HG02973 (cell line): ENCODE measurements around the gene PDGFB.

ENCODE experiments used
- ATAC-seq: cut with Tn5 transposase; IDR thresholded peaks from one replicate; pipeline ENCODE4 v1.9.1; 2021; ENCODE audit warnings: moderate library complexity; ENCODE audit not compliant: unreplicated experiment

The PDGFB gene

DNA sequence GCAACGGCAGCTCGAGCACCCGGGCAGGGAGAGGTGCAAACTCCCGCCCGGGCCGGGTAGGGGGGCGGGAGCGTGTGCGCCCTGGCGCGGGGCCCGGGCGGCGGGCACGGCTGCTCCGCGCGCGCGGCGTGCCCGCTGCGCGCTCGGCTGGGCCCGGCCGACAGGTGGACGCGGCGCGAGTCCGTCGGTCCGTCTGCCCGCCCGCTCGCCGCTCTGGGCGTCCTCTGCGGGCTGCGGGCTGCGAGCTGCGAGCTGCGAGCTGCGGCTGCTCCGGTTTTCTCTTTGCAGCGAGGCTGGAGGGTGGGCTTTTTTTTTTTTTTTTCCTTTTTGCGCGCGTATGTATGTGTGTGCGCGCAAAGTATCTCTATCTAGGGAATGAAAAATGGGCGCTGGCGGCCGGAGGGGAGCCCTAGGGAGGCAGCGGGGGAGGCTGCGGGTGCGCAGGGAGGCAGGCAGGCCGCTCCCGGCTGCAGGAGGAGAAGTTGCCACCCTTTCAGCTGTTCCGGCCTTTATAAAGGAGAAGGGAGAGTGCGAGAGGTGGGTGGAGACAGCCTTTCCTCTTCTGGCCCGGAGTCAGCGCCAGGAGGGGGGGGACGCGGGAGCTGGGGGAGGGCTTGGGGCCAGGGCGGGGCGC lies at the start of gene PDGFB:
PDGFB (minus strand) TSS at position 487 of the 634 bp plus-strand sequence. CDS start 1,019 bp downstream, outside the sequence.
- no peak for ATAC-seq

DNA sequence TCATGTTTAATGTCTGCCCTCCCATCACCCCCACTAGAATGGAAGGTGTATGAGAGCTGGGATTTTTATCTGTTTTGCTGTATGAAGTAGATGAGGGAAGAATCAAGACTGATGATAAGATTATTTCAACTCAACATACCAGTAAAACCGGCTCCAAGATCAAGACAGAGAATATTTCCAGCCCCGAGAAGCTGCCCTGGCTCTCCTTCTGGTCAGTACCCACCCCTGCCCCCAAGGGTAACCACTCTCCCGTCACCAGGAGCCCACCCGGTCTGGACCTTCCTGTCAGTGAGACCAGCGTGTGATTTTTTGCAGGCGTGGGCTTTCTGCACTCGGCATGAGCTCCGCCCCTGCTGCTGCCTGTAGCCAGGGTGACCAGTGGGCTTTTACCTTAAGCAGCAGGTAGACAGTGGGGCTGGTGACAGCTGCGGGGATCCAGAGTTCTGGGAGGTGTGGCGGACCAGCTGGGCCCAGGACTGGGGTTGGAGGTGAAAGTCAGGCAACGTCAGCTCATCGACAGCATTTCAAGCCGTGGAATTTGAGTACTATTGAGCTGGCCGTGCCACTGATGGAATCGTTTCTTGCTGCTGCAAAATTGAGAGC lies 49.1 kb upstream of the PDGFB start:
- ATAC-seq: no peak

DNA sequence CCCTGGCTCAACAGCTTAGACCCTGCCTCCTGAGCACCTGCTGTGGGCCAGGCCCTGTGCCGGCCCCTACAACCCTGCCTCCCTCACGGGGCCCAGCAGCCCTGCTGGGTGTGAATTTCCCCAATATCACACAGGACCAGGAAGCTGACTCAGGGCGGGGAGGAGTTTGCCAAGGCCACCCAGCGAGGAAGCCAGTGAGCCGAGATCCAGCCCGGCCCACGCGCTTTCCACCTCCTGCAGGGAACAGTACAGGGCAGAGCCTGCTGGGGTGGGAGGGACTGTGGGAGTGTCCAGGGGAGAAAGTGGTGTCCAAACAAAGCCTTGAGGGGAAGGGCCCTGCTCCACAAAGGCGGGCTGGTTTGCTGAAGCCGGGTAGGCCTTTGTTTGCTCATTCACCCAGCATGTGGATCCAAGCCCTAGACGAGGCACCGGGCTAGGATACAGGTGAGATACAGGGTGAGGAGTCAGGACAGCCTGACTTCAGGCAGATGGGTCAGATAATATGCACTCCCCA lies 47.8 kb upstream of the PDGFB start:
- ATAC-seq: no peak

DNA sequence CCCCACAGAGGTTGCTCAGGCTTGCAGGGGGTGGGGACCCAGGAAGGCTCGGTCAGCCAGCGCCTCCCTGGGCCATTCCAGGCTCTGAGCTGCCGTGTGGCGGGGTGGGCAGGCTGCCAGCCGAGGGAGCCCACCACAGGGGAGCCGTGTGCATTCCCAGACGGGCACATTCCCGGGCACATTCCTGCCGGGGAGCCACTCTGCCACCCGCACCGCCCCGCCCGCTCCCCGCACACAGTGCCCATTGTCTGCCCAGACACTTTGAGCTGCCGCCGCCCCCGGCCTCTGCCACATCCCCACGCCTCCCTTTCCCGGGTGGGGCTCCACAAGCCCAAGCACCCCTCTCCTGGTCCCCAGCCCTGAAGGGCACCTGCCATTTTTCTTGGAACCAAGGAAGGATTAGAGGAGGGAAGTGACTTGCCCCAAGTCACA lies 47.3 kb upstream of the PDGFB start:
- no peak for ATAC-seq

DNA sequence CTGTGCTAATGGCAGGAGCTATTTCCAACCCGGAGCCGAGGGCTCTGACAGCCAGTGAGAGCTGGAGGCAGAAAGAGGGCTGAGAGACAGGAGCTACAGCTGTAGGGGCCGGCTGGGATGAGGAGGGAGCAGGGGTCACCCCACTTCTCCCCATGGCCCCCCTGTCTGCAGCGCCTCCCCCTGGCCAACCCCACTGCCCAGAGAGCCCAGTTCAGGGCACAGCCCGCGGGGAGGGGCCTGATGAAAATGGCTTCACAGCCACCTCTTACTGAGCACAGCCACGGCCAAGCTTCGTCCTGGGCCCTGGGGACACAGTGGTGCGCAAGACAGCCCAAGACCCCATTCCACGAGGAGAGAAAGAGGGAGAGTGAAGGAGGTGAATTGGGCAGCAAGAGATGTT lies 46.7 kb upstream of the PDGFB start:
- ATAC-seq: no peak

DNA sequence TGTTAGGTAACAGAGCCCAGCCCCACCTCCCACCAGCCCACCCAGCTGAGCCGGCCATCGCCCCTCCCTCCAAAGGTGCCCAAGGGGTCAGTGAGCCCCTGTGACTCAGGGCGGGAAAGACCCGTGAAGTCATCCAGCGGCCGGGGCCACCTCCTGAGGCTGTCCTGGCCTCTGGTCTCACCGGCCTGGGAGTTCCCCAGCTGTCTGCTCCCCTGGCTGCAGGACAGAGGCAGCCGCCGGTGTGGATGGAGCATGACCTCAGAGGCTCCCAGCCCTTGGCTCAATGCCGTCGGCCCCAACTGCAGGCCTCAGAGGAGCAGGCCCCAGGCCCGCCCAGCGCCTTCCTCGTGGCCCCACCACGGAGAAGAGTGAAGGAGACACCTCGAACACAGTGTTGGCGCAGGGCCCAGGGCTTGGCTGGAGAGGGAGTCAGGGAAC lies 46.0 kb upstream of the PDGFB start:
- ATAC-seq: no peak

DNA sequence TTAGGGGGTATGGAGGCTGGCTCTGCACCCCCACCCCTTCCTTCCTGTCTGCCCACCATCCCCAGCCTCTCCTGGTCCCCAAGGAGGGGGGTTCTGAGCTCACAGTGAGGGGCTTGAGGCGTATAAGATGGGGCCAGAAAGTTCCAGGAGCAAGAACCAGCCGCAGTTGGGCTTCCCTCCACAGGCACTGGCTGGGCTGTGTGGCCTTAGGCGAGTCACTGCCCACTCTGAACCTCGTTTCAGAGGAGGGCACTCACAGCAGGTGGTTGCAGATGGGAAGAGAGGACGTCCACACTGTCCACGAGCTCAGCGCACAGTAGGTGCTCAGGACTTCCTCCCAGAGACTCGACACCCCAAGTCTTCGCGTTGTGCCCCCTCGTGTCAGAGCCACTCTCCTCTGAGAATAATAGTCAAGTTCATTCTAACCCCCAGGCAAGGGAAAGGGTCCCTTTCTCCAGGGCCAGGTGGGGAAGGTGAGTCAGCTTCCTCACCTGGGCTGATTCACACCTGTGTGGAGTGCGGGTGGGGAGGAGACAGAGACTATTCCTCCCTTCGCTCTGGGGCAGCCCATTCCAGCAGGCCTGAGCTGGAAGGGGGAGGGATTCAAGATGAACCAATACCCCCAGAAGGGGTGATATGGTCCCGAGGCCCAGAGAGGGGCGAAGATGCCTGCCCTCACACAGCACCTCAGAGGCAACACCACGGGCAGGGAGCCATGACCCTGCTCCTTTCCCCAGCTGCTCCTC lies 45.4 kb upstream of the PDGFB start:
- ATAC-seq: no peak

DNA sequence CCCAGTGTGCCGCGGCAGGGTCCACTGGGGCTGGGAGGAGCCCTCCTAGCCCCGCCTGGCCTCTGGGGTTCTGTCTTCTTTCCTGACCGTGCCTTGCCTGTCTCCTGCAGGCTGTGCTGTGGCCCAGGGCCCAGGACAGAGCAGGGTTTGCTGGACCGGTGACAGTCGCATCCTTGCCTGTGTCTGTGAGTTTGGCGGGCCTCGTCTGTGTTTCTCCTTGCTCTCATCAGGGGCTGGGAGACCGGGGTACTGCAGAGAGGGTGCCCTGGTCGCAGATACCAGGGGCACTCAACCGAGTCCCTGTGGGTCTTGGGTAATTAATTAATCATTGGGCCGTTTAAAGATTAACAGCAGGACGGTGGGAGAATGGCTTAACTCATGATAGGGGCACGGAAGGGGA lies 44.8 kb upstream of the PDGFB start:
- ATAC-seq: no peak

DNA sequence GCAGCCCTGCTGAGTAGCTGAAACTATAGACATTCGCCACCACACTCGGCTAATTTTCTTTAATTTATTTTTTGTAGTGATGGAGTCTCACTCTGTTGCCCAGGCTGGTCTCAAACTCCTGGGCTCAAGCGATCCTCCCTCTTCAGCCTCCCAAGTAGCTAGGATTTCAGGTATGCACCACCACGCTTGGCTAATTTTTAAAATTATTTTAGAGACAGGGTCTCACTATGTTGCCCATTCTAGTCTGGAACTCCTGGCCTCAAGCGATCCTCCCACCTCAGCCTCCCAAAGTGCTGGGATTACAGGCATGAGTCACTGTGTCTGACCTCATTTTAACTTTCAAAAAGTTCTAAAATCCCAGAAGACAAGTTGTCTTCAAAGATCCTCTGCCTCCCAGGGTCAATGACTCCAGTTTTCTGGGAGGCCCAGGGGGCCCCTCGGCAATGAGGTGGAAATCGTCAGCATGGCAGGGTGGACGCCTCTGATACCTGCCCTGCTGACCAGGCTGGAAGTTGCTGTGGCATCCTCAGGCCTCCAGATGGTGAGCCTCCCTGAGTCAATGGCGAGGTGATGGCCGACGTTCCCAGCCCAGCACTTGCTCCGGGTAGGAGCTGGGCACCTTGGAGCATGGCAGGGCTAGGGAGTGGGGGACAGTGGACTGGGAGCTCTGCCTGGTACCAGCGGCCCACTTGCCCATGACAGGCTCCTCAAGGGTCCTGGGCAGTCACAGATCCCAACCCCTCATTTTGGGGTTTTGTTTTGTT lies 43.5 kb upstream of the PDGFB start:
- ATAC-seq: no peak

DNA sequence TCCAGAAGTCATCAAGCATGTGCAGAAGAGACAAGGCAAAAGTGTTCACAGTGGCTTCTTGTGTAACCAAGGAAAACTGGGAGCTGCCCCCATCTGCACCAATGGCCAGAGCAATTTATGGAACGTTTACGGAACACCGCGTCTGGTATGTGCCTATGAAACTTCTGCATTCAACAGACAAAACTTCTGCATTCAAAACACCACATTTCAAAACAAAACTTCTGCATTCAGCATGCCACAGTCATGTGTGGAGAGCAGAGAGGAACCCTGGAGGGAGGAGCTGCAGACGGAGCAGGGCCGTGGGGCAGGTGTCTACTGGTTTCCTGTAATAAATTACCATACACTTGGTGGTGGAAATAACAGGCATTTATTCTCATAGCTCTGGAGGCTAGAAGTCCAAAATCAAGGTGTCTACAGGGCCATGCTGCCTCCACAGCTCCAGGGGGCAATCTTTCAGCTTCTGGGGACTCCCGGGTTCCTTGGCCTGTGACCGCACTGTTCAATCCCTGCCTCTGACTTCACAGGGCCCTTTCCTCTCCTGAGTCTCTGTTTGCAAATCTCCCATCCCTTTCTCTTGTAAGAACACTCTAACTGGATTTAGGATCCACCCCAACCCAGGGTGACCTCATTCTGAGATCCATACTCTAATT lies 42.4 kb upstream of the PDGFB start:
- no peak for ATAC-seq

DNA sequence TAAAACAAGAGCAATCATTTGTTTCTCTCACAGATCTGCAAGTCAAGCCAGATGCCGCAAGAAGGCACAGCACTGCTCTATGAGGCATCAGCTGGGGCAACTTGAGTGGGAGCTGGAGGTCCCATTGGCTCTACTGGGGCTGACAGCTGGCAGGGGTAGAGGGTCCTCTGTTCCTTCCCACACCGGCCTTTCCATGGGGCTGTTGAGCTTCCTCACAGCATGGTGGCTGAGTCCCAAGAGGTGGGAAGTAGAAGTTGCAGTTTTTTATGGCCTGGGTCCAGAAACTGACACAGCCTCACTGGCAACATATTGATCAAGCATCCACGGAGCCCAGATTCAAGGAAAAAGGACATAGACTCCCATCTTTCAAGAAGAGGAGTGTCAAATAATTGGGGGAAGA lies 40.2 kb upstream of the PDGFB start:
- no peak for ATAC-seq

DNA sequence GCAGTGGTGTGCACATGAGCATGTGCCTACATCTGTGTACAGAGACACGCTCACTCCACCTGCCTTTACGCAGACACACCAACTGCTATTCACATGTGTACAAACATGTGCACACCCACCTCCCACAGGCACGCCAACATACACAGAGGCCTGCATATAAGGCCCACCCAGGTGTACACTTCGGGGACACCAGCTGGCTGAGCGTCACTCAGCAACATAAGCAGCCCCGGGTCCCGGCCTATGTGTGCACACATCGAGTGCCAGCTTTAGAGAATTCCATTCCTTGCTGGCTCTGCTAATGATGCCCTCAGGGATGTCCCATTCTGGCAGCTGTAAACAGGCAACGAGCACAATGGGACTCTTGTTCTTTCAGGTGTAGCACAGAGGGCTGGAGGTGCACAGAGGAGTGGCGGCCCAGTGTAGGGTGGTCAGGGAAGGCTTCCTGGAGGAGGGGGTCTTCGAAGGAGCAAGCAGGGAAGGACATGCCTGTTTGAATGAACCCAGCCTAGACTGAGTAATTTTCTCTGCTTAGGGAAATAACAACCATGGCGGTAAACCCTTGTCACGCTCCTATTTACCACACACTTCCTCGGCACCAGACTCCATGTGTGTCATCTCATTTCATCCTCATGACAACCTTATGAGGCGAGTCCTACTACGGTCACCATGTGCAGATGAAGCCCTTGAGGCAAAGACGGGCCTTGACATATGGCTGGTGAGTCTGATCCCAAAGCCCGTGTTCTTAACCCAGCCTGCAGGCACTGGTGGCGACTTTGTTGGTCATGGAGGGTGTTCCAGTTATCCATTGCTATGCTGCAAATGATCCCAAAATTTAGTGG lies 39.6 kb upstream of the PDGFB start:
- no peak for ATAC-seq

DNA sequence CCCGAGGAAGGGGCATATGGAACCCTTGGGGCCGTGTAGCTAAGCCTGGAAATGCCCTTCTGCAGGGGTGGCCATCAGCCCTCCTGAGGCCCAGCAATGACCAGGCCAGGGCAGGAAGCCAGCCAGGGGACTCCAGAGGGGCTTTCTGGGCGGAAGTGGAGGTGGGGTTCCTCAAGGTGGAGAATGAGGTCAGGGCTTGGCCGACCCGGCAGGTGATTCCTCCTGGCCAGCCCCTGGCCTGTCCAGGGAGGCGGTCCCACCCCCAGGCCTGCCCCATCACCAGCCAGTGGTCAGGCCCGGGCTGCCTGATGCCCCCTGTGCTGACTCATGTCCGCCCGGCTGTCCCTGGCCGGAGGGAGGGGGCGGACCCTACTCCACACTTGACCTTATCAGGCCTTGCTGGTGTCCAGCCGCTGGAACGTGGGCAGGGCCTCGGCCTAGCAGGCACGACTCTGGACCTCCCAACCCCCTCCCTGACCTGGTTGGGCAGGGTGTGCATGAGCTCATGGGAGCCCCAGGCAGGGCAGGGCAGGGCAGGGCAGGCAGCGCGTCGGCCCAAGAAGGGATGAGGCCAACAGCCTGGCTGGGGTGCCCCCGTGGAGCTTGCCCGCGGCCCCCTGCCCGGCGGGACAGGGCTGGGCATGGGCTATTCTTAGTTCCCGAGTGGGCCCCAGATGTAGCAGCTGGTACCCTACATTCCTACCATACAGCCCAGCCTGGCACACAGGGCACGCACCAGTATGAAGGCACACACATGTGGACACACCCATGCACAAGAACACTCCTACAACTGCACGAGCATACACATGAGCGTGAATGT lies 38.8 kb upstream of the PDGFB start:
- no peak for ATAC-seq

DNA sequence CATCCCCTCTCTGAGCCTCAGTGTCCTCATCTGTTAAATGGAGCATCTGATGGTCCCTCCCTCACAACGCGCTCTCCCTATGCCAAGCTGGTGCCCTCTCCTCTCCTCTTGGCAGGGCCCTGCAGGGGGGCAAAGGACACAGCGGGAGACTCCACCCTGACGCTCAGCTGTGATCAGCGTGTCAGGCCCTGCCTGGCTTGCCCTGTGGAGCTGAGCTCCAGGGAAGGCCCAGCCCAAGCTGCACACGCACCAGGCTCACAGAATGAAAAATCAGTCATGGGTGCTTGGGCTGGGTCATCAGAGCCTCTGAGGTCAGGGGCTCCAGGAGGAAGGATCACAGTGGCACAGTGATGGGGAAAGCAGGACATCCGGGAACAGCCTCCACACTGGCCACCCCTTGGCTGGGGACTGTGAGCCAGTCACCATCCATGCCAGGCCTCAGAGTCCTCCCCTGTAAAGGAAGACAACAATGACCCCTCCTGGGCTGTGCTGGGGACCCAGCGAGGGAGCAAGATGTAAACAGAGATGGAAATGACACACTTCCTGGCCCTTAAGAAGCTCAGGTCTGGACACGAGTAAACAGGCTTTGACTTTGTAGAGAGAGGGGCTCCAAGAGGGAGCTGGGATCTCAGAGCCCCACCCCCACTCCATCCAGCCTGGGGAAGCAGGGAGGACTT lies 38.0 kb upstream of the PDGFB start:
- no peak for ATAC-seq

DNA sequence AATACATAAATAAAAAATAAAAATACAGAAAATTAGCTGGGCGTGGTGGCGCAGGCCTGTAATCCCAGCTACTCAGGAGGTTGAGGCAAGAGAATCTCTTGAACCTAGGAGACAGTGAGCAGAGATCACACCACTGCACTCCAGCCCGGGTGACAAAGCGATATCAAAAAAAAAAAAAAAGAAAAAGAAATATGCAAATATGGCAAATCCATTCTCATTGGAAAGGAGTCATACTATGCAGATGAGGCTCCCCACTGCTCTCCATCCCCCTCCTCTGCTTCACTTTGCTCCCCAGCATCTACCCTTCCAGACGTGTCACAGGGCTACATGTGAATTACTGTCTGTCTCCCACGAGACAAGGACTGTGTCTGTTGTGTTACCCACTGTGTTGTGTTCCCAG lies 36.3 kb upstream of the PDGFB start:
- no peak for ATAC-seq

DNA sequence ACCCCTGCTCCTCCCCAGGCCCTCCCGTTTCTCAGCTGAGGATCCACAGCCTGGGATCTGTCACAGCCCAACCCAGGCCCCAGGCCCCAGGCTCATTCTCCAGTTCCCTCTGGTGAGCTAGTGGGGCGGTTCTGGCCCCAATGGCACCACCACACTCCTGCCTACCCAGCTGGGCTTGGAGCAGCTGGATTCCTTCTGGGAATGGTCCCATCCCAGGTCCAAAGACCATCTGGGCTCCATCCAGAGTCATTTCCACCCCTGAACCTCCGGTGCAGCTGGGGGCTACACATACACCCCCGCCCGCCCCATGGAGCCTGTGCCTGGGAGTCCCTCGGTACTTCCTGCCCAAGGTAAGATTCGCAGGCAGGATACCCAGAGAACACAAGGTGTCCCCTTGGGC lies 35.5 kb upstream of the PDGFB start:
- no peak for ATAC-seq

DNA sequence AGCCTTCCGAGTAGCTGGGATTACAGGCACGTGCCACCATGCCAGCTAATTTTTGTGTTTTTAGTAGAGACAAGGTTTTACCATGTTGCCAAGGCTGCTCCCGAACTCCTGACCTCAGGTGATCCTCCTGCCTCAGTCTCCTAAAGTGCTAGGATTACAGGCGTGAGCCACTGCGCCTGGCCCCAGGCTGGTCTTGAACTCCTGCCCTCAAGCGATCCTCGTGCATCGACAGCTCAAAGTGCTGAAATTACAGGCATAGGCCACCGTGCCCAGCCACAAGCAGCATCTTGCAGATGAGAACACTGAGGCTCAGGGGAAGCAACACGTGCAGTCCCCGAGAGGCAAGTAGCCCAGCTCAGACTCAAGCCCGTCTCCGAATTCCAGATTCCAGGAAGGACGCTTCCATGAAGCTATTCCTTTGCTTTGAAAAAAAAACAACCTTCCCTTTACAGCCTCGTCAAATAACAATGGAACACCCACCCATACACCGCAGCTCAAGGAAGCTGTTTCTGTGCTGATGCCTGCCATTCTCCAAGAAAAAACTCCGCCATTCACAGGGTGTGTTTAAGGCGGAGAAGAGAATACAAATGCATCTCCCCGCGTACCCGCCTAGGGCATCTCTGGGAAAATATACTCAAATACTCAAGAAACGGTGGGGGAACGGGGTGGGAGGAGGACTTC lies 34.5 kb upstream of the PDGFB start:
- ATAC-seq: no peak

DNA sequence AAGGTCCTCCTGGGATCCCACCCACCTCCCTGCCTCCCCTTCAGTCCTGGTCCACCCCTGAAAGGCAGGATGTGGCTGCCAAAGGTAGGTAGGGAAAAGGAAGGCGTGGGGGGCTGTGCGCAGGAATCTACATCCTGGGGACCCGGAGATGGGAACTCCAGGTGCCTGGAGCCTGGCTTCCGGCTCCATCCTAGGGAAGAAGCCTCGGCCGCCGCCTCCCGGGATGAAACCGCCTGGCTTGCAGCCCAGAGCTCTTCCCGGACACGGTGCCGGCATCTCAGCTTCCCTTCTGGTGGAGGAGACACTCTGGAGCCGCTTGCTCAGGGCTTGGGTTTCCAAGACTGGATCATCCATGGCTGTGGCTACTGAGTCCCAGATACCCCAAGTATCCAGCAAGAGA lies 33.3 kb upstream of the PDGFB start:
- ATAC-seq: no peak
